ENCODE measurements around the gene RAB40A.

DNA sequence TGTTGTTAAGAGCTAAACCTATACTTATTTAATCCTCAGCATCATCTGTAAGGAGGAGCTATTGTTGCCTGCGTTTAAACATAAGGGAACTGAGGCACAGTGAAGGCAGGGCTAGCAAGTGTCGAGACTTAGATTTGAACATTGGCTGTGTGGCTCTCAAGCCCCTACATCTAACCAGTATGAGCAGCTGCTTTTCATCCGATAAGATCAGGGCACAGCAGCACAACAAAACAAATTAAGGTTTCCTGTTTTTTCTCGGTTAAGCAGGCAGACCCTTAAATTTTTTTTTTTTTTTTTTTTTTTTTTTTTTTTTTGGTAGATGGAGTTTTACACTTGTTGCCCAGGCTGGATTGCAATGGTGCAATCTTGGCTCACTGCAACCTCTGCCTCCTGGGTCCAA is 35.6 kb downstream of the RAB40A start:
- TF ChIP-seq, protein P1, sequence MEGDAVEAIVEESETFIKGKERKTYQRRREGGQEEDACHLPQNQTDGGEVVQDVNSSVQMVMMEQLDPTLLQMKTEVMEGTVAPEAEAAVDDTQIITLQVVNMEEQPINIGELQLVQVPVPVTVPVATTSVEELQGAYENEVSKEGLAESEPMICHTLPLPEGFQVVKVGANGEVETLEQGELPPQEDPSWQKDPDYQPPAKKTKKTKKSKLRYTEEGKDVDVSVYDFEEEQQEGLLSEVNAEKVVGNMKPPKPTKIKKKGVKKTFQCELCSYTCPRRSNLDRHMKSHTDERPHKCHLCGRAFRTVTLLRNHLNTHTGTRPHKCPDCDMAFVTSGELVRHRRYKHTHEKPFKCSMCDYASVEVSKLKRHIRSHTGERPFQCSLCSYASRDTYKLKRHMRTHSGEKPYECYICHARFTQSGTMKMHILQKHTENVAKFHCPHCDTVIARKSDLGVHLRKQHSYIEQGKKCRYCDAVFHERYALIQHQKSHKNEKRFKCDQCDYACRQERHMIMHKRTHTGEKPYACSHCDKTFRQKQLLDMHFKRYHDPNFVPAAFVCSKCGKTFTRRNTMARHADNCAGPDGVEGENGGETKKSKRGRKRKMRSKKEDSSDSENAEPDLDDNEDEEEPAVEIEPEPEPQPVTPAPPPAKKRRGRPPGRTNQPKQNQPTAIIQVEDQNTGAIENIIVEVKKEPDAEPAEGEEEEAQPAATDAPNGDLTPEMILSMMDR (IDR thresholded peaks at IDR 0.05) = no peak
- no peak for TF ChIP-seq POLR2A (IDR thresholded peaks at IDR 0.05)

All from testis (tissue), 2 donors.